ENCODE data around the gene ZKSCAN8.

Gene ZKSCAN8

GRCh38 chr6:28176373-28176772 lies 34.7 kb downstream of the ZKSCAN8 start:
- no peak for DNase-seq
- Histone ChIP-seq H3K9me3 (ENCODE audit: control insufficient read depth, low read length) (peaks cover 27% of the 10 kb centered on the region), H3K23ac (ENCODE audit: low read length in 2 of 2) (no peak overlapping the region), H2BK5ac (ENCODE audit: low read depth, low read length, poor library complexity, severe bottlenecking) (no peak overlapping the region), H3K36me3 (ENCODE audit: control insufficient read depth in 1 of 2, insufficient read depth in 2 of 2, low read depth in 1 of 2, low read length in 2 of 2) (no peaks in the 10 kb centered on the region), H3K27ac (ENCODE audit: low read length, poor library complexity, severe bottlenecking) (no peak overlapping the region), H3K79me1 (replicated peaks; ENCODE audit: low read length, poor library complexity, severe bottlenecking) (no peaks in the 10 kb centered on the region), H2BK15ac (ENCODE audit: low read depth, poor library complexity, severe bottlenecking) (no peak overlapping the region), H2BK120ac (ENCODE audit: low read depth, low read length) (no peak overlapping the region), H4K8ac (ENCODE audit: low read length) (no peak overlapping the region), H3K14ac (ENCODE audit: low read length in 2 of 2) (no peak overlapping the region), H3K4ac (ENCODE audit: low read depth in 1 of 2, low read length in 2 of 2) (no peak overlapping the region), H3K18ac (ENCODE audit: low read depth in 1 of 2, low read length in 2 of 2) (no peak overlapping the region), H2AFZ (ENCODE audit: low read depth, low read length) (no peak overlapping the region), H3K9ac (ENCODE audit: low read length) (no peak overlapping the region), H3K4me1 (ENCODE audit: control insufficient read depth, insufficient read depth, low read depth, low read length) (no peaks in the 10 kb centered on the region), H2BK12ac (ENCODE audit: low read length in 2 of 2) (no peak overlapping the region), H3K4me2 (ENCODE audit: low read length, poor library complexity, severe bottlenecking) (no peak overlapping the region), H3K27me3 (ENCODE audit: control insufficient read depth in 1 of 2, insufficient read depth in 1 of 2, low read length in 2 of 2) (no peaks in the 10 kb centered on the region), H2AK5ac (ENCODE audit: low read length, severe bottlenecking) (no peak overlapping the region), H4K91ac (ENCODE audit: low read length) (no peak overlapping the region), H3K4me3 (ENCODE audit: insufficient read depth in 1 of 2, low read depth in 1 of 2, low read length in 2 of 2) (no peak overlapping the region)
- WGBS: 100% methylated on average over 1 of the region's 1 CpG

- no peak overlapping the region for H4K91ac ChIP-seq (ENCODE audit: low read length)
- H2AK5ac ChIP-seq (ENCODE audit: low read length, severe bottlenecking): no peak overlapping the region
- WGBS: 43% methylated on average over 1 of the region's 1 CpG
Measured at GRCh38 chr6:28182255-28182654, 40.6 kb downstream of the ZKSCAN8 start.

GRCh38 chr6:28188111-28188979 lies 46.7 kb downstream of the ZKSCAN8 start:
- H3K23ac ChIP-seq (ENCODE audit: low read length in 2 of 2): no peak overlapping the region
- H3K4me3 ChIP-seq (ENCODE audit: insufficient read depth in 1 of 2, low read depth in 1 of 2, low read length in 2 of 2): peak overlapping the region in 1 of 2 experiments; percentile 30
- no peaks in the 10 kb centered on the region for H3K4me1 ChIP-seq (ENCODE audit: control insufficient read depth, insufficient read depth, low read depth, low read length)
- no peak overlapping the region for H2BK5ac ChIP-seq (ENCODE audit: low read depth, low read length, poor library complexity, severe bottlenecking)
- H2BK12ac ChIP-seq (ENCODE audit: low read length in 2 of 2): no peak overlapping the region
- H3K18ac ChIP-seq (ENCODE audit: low read depth in 1 of 2, low read length in 2 of 2): no peak overlapping the region
- WGBS: 86% methylated on average over 1 of the region's 6 CpGs
- H2AK5ac ChIP-seq (ENCODE audit: low read length, severe bottlenecking): no peak overlapping the region
- no peaks in the 10 kb centered on the region for H3K79me1 ChIP-seq (replicated peaks; ENCODE audit: low read length, poor library complexity, severe bottlenecking)
- no peak overlapping the region for H3K4ac ChIP-seq (ENCODE audit: low read depth in 1 of 2, low read length in 2 of 2)
- no peak overlapping the region for H2AFZ ChIP-seq (ENCODE audit: low read depth, low read length)
- no peak for DNase-seq
- H2BK15ac ChIP-seq (ENCODE audit: low read depth, poor library complexity, severe bottlenecking): no peak overlapping the region
- no peak overlapping the region for H4K8ac ChIP-seq (ENCODE audit: low read length)
- no peak overlapping the region for H3K4me2 ChIP-seq (ENCODE audit: low read length, poor library complexity, severe bottlenecking)
- H3K14ac ChIP-seq (ENCODE audit: low read length in 2 of 2): no peak overlapping the region
- H3K27me3 ChIP-seq (ENCODE audit: control insufficient read depth in 1 of 2, insufficient read depth in 1 of 2, low read length in 2 of 2): no peaks in the 10 kb centered on the region
- no peak overlapping the region for H3K9ac ChIP-seq (ENCODE audit: low read length)
- H3K27ac ChIP-seq (ENCODE audit: low read length, poor library complexity, severe bottlenecking): no peak overlapping the region
- no peak overlapping the region for H2BK120ac ChIP-seq (ENCODE audit: low read depth, low read length)
- H4K91ac ChIP-seq (ENCODE audit: low read length): no peak overlapping the region
- peaks cover 80% of the 10 kb centered on the region for H3K9me3 ChIP-seq (ENCODE audit: control insufficient read depth, low read length)
- H3K36me3 ChIP-seq (ENCODE audit: control insufficient read depth in 1 of 2, insufficient read depth in 2 of 2, low read depth in 1 of 2, low read length in 2 of 2): no peaks in the 10 kb centered on the region

More at GRCh38 chr6:28182255-28182654, 40.6 kb downstream of the ZKSCAN8 start:
- H2BK12ac ChIP-seq (ENCODE audit: low read length in 2 of 2): no peak overlapping the region
- H3K4me2 ChIP-seq (ENCODE audit: low read length, poor library complexity, severe bottlenecking): no peak overlapping the region
- H2BK15ac ChIP-seq (ENCODE audit: low read depth, poor library complexity, severe bottlenecking): no peak overlapping the region
- no peaks in the 10 kb centered on the region for H3K27me3 ChIP-seq (ENCODE audit: control insufficient read depth in 1 of 2, insufficient read depth in 1 of 2, low read length in 2 of 2)
- no peak overlapping the region for H3K14ac ChIP-seq (ENCODE audit: low read length in 2 of 2)
- H2BK5ac ChIP-seq (ENCODE audit: low read depth, low read length, poor library complexity, severe bottlenecking): no peak overlapping the region
- H3K18ac ChIP-seq (ENCODE audit: low read depth in 1 of 2, low read length in 2 of 2): no peak overlapping the region
- no peak for DNase-seq
- no peak overlapping the region for H3K27ac ChIP-seq (ENCODE audit: low read length, poor library complexity, severe bottlenecking)
- H3K4me3 ChIP-seq (ENCODE audit: insufficient read depth in 1 of 2, low read depth in 1 of 2, low read length in 2 of 2): no peak overlapping the region
- H3K36me3 ChIP-seq (ENCODE audit: control insufficient read depth in 1 of 2, insufficient read depth in 2 of 2, low read depth in 1 of 2, low read length in 2 of 2): no peaks in the 10 kb centered on the region
- no peaks in the 10 kb centered on the region for H3K4me1 ChIP-seq (ENCODE audit: control insufficient read depth, insufficient read depth, low read depth, low read length)
- no peak overlapping the region for H4K8ac ChIP-seq (ENCODE audit: low read length)
- H3K4ac ChIP-seq (ENCODE audit: low read depth in 1 of 2, low read length in 2 of 2): no peak overlapping the region
- H3K79me1 ChIP-seq (replicated peaks; ENCODE audit: low read length, poor library complexity, severe bottlenecking): no peaks in the 10 kb centered on the region
- no peak overlapping the region for H3K9ac ChIP-seq (ENCODE audit: low read length)
- no peak overlapping the region for H2AFZ ChIP-seq (ENCODE audit: low read depth, low read length)
- H3K23ac ChIP-seq (ENCODE audit: low read length in 2 of 2): no peak overlapping the region
- peaks cover 34% of the 10 kb centered on the region for H3K9me3 ChIP-seq (ENCODE audit: control insufficient read depth, low read length)
- H2BK120ac ChIP-seq (ENCODE audit: low read depth, low read length): no peak overlapping the region

GRCh38 chr6:28200020-28200419 lies 58.3 kb downstream of the ZKSCAN8 start:
- Histone ChIP-seq H3K27me3 (ENCODE audit: control insufficient read depth in 1 of 2, insufficient read depth in 1 of 2, low read length in 2 of 2) (peaks cover 0 to 7% of the 10 kb centered on the region in 2 experiments), H3K4me1 (ENCODE audit: control insufficient read depth, insufficient read depth, low read depth, low read length) (no peaks in the 10 kb centered on the region), H3K79me1 (replicated peaks; ENCODE audit: low read length, poor library complexity, severe bottlenecking) (no peaks in the 10 kb centered on the region), H2BK15ac (ENCODE audit: low read depth, poor library complexity, severe bottlenecking) (no peak overlapping the region), H3K9ac (ENCODE audit: low read length) (no peak overlapping the region), H3K14ac (ENCODE audit: low read length in 2 of 2) (no peak overlapping the region), H3K4ac (ENCODE audit: low read depth in 1 of 2, low read length in 2 of 2) (no peak overlapping the region), H3K9me3 (ENCODE audit: control insufficient read depth, low read length) (peaks cover 50% of the 10 kb centered on the region), H3K4me2 (ENCODE audit: low read length, poor library complexity, severe bottlenecking) (no peak overlapping the region), H3K4me3 (ENCODE audit: insufficient read depth in 1 of 2, low read depth in 1 of 2, low read length in 2 of 2) (no peak overlapping the region), H3K23ac (ENCODE audit: low read length in 2 of 2) (no peak overlapping the region), H3K18ac (ENCODE audit: low read depth in 1 of 2, low read length in 2 of 2) (no peak overlapping the region), H2AFZ (ENCODE audit: low read depth, low read length) (no peak overlapping the region), H3K36me3 (ENCODE audit: control insufficient read depth in 1 of 2, insufficient read depth in 2 of 2, low read depth in 1 of 2, low read length in 2 of 2) (no peaks in the 10 kb centered on the region), H2BK120ac (ENCODE audit: low read depth, low read length) (no peak overlapping the region), H2BK12ac (ENCODE audit: low read length in 2 of 2) (no peak overlapping the region), H2AK5ac (ENCODE audit: low read length, severe bottlenecking) (no peak overlapping the region), H4K91ac (ENCODE audit: low read length) (no peak overlapping the region), H2BK5ac (ENCODE audit: low read depth, low read length, poor library complexity, severe bottlenecking) (no peak overlapping the region), H3K27ac (ENCODE audit: low read length, poor library complexity, severe bottlenecking) (no peak overlapping the region), H4K8ac (ENCODE audit: low read length) (no peak overlapping the region)
- no peak for DNase-seq
- no CpG with 5 or more reads among the region's 1 CpG for WGBS
